ENCODE measurements around the gene RETREG2.

DNA sequence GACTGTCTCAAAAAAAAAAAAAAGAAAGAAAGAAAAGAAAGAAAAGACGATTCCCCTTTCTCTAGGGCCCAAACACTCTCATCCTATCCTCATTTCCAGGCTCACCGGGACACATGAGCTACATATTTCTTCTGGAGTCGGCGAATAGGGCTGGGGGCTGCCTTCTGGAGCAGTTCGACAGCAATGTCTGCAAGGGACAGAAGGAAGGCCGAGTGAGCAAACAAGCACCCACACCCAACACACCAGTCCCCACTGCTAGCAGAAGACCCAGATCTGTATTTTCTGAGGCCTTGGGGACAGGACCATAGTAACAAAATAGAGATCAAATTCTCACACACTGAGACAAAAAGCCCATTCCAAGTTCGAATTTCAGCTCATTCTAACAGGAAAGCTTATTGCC is 2.6 kb upstream of the RETREG2 start:
- TF ChIP-seq, protein P1, sequence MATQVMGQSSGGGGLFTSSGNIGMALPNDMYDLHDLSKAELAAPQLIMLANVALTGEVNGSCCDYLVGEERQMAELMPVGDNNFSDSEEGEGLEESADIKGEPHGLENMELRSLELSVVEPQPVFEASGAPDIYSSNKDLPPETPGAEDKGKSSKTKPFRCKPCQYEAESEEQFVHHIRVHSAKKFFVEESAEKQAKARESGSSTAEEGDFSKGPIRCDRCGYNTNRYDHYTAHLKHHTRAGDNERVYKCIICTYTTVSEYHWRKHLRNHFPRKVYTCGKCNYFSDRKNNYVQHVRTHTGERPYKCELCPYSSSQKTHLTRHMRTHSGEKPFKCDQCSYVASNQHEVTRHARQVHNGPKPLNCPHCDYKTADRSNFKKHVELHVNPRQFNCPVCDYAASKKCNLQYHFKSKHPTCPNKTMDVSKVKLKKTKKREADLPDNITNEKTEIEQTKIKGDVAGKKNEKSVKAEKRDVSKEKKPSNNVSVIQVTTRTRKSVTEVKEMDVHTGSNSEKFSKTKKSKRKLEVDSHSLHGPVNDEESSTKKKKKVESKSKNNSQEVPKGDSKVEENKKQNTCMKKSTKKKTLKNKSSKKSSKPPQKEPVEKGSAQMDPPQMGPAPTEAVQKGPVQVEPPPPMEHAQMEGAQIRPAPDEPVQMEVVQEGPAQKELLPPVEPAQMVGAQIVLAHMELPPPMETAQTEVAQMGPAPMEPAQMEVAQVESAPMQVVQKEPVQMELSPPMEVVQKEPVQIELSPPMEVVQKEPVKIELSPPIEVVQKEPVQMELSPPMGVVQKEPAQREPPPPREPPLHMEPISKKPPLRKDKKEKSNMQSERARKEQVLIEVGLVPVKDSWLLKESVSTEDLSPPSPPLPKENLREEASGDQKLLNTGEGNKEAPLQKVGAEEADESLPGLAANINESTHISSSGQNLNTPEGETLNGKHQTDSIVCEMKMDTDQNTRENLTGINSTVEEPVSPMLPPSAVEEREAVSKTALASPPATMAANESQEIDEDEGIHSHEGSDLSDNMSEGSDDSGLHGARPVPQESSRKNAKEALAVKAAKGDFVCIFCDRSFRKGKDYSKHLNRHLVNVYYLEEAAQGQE (IDR thresholded peaks at IDR 0.05; ENCODE audit: unreplicated experiment) = no peak
- TF ChIP-seq, protein P2, sequence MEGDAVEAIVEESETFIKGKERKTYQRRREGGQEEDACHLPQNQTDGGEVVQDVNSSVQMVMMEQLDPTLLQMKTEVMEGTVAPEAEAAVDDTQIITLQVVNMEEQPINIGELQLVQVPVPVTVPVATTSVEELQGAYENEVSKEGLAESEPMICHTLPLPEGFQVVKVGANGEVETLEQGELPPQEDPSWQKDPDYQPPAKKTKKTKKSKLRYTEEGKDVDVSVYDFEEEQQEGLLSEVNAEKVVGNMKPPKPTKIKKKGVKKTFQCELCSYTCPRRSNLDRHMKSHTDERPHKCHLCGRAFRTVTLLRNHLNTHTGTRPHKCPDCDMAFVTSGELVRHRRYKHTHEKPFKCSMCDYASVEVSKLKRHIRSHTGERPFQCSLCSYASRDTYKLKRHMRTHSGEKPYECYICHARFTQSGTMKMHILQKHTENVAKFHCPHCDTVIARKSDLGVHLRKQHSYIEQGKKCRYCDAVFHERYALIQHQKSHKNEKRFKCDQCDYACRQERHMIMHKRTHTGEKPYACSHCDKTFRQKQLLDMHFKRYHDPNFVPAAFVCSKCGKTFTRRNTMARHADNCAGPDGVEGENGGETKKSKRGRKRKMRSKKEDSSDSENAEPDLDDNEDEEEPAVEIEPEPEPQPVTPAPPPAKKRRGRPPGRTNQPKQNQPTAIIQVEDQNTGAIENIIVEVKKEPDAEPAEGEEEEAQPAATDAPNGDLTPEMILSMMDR (conservative IDR thresholded peaks at IDR 0.05; ENCODE audit: low read depth in 2 of 2) = no peak
- TF ChIP-seq POLR2AphosphoS5 (IDR thresholded peaks at IDR 0.05; ENCODE audit: low read depth) = no peak
- no peak for TF ChIP-seq EZH2 (IDR thresholded peaks at IDR 0.05; ENCODE audit: low read depth, unreplicated experiment)
- TF ChIP-seq EZH2phosphoT487 (IDR thresholded peaks at IDR 0.05; ENCODE audit: unreplicated experiment) = no peak
- TF ChIP-seq JUNB (IDR thresholded peaks at IDR 0.05; ENCODE audit: unreplicated experiment) = no peak

Data from GM23338 (cell line).